WTC11 (cell line): ENCODE measurements around the gene STARD10. TPM values are rescaled to one million over a fixed set of nuclear protein-coding genes. Genes with fewer than 3 reads are reported as not detected.

ENCODE experiments used
- ATAC-seq: fragments of 200-7000 bp; cut with Tn5 transposase; 2 replicates; pipeline ENCODE4 v1.10.0; 2021; ENCODE audit warnings: mild to moderate bottlenecking, moderate library complexity
- CTCF ChIA-PET: fragments of 300-600 bp; sonication (Branson Sonifier 250); formaldehyde crosslinking; loops from one replicate; lab custom pipeline; 2021; ENCODE audit warnings: antibody characterized with exemption; lab: Charles Lee
- POLR2A ChIA-PET: fragments of 350-600 bp; sonication (Branson Sonifier 250); formaldehyde crosslinking; loops from one replicate; lab custom pipeline; 2021; ENCODE audit warnings: antibody characterized with exemption; lab: Charles Lee
- DNase-seq: peaks from one replicate; pipeline ENCODE4 v3.0.0; 2021; ENCODE audit warnings: low spot score
- H3K27ac Mint-ChIP-seq: 2 replicates; pipeline ENCODE4 v1.8.0; 2021; ENCODE audit warnings: mixed read lengths
- H3K27me3 Mint-ChIP-seq: 2 replicates; pipeline ENCODE4 v1.8.0; 2021; ENCODE audit warnings: low read depth, mild to moderate bottlenecking, moderate library complexity, mixed read lengths
- H3K36me3 Mint-ChIP-seq: 2 replicates; pipeline ENCODE4 v1.8.0; 2021; ENCODE audit warnings: mixed read lengths
- H3K4me1 Mint-ChIP-seq: 2 replicates; pipeline ENCODE4 v1.8.0; 2022; ENCODE audit warnings: mixed read lengths
- H3K4me3 Mint-ChIP-seq: 2 replicates; pipeline ENCODE4 v1.8.0; 2021; ENCODE audit warnings: mild to moderate bottlenecking, moderate library complexity, mixed read lengths
- H3K9me3 Mint-ChIP-seq: 2 replicates; pipeline ENCODE4 v1.8.0; 2021; ENCODE audit warnings: mixed read lengths
- EMX1 ChIP-seq: fragments of 250-450 bp; sonication (Bioruptor Pico); IDR thresholded peaks from 2 replicates; pipeline ENCODE4 v1.8.0; 2021; ENCODE audit warnings: mild to moderate bottlenecking
- FOXK1 ChIP-seq: sonication (generic); formaldehyde crosslinking; IDR thresholded peaks from 2 replicates; pipeline ENCODE4 v1.8.0; 2022; ENCODE audit warnings: mild to moderate bottlenecking, moderate library complexity, missing genetic modification reagents
- GABPB1 ChIP-seq: sonication (generic); formaldehyde crosslinking; IDR thresholded peaks from 2 replicates; pipeline ENCODE4 v1.8.1; 2023; ENCODE audit warnings: mild to moderate bottlenecking, missing genetic modification reagents
- JUN ChIP-seq: sonication (generic); formaldehyde crosslinking; IDR thresholded peaks from 2 replicates; pipeline ENCODE4 v1.8.0; 2023; ENCODE audit warnings: mild to moderate bottlenecking, missing genetic modification reagents
- KAT7 ChIP-seq: sonication (generic); formaldehyde crosslinking; IDR thresholded peaks from 2 replicates; pipeline ENCODE4 v1.8.1; 2023; ENCODE audit warnings: missing genetic modification reagents, mild to moderate bottlenecking, borderline replicate concordance
- NFE2L1 ChIP-seq: sonication (generic); formaldehyde crosslinking; IDR thresholded peaks from 2 replicates; pipeline ENCODE4 v1.8.1; 2023; ENCODE audit warnings: missing genetic modification reagents
- NR3C1 ChIP-seq: sonication (generic); formaldehyde crosslinking; conservative IDR thresholded peaks from 2 replicates; pipeline ENCODE4 v1.8.1; 2023; ENCODE audit warnings: low read depth, mild to moderate bottlenecking, missing genetic modification reagents
- OVOL2 ChIP-seq: fragments of 250-450 bp; sonication (Bioruptor Pico); IDR thresholded peaks from 2 replicates; pipeline ENCODE4 v1.9.0; 2021; ENCODE audit warnings: mild to moderate bottlenecking, borderline replicate concordance
- ZNF121 ChIP-seq: sonication (generic); formaldehyde crosslinking; IDR thresholded peaks from 2 replicates; pipeline ENCODE4 v1.8.0; 2023; ENCODE audit warnings: missing genetic modification reagents
- ZNF138 ChIP-seq: sonication (generic); formaldehyde crosslinking; conservative IDR thresholded peaks from 2 replicates; pipeline ENCODE4 v1.8.1; 2022; ENCODE audit warnings: mild to moderate bottlenecking, moderate library complexity, missing genetic modification reagents
- ZNF263 ChIP-seq: sonication (generic); formaldehyde crosslinking; IDR thresholded peaks from 2 replicates; pipeline ENCODE4 v1.8.1; 2022; ENCODE audit warnings: low read depth, mild to moderate bottlenecking, moderate library complexity, missing genetic modification reagents
- total RNA-seq: library from RNA; stranded (reverse); gene quantifications from 3 replicates; pipeline ENCODE4 v1.2.3, GENCODE V29; 2021
- TF ChIP-seq, protein P1 (sequence below): sonication (generic); formaldehyde crosslinking; IDR thresholded peaks from 2 replicates; pipeline ENCODE4 v1.8.1; 2022; ENCODE audit warnings: mild to moderate bottlenecking, missing genetic modification reagents, moderate library complexity, borderline replicate concordance
- TF ChIP-seq, protein P2 (sequence below): fragments of 250-450 bp; sonication (Bioruptor Pico); conservative IDR thresholded peaks from 2 replicates; pipeline ENCODE4 v1.9.0; 2021; ENCODE audit warnings: mild to moderate bottlenecking
- TF ChIP-seq, protein P3 (sequence below): sonication (generic); formaldehyde crosslinking; IDR thresholded peaks from 2 replicates; pipeline ENCODE4 v1.8.1; 2022; ENCODE audit warnings: missing genetic modification reagents, borderline replicate concordance

STARD10 gene
- total RNA-seq, 1 experiment from 2014 or later = 32.0 TPM

DNA sequence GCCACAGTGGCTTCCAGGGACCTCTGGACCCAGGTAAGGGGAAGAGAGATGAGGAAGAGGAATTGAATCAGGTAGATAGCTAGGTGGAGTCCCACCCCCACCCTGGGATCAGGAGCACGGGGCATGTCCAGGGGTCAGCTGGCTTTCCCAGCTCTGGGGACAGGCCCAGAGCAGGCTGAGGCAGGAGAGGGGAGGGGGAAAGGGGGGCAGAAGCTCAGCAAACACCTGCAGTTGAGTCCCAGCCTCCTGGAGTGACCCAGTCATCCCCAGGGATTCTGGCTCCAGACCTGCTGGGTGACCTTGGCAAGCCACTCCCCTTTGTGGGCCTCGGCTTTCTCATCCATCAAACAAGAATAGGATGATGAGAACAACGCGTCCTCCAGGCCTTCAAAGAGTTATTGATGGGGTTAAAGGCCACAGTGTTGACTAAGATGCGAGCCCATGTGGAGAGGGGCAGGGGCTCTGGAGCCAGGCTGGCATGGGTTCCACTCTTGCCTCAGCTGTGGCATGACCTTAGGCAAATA lies 16.0 kb downstream of the STARD10 start:
- no peak overlapping the region for H3K4me3 Mint-ChIP-seq

DNA sequence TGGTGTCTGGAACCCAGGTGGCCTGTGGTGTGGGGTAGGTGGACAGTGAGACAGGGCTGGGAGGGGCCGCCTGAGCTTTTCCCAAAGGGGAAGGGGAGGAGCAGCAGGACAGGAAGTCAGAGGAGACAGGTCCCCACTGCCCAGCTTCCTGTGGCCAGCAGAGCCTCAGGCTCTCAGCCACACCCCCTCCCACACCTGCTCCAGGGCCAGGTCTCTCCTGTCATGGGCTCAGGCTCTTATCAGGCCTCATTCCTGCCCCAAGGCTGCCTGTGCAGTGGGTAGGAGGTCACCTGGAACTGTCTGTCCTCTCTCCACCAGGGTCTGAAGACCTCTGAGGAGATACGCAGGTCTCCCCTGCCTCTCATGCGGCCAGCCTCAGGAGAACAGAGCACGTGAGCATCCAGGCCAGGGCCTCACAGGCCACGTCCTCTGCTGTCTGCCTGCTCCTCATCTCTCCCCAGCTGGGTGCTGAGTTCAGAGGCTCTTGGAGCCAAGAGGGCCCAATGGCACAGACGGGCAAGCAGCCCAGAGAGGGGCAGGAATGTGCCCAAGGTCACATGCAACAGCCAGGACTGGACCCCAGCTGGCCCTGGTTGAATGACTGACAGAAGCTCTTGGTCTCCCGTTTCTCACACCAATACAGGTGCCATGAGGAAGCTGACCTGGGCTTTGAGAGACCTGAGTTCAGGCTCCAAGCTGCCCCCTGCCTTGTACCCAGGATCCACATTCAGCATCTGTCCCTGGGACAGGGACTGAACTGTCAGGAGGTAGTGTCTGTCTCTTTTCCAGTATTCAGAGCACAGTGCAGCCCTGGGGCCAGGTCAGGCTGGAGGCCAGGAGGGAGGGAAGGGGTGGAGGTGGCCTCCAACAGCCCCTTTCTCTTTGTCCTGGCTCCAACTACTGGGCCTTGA lies 16.7 kb downstream of the STARD10 start:
- ChIA-PET POLR2A (no interaction called here), CTCF (interaction anchor here (0.8 to 5.0 kb wide), 5 partner anchors 10 to 52 kb away, joined by 3 to 24 read pairs (median 5); no protein-coding TSS in a partner anchor)
- TF ChIP-seq, protein P1, sequence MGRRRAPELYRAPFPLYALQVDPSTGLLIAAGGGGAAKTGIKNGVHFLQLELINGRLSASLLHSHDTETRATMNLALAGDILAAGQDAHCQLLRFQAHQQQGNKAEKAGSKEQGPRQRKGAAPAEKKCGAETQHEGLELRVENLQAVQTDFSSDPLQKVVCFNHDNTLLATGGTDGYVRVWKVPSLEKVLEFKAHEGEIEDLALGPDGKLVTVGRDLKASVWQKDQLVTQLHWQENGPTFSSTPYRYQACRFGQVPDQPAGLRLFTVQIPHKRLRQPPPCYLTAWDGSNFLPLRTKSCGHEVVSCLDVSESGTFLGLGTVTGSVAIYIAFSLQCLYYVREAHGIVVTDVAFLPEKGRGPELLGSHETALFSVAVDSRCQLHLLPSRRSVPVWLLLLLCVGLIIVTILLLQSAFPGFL (CRISPR knock-in tag) = no peak
- TF ChIP-seq, protein P2, sequence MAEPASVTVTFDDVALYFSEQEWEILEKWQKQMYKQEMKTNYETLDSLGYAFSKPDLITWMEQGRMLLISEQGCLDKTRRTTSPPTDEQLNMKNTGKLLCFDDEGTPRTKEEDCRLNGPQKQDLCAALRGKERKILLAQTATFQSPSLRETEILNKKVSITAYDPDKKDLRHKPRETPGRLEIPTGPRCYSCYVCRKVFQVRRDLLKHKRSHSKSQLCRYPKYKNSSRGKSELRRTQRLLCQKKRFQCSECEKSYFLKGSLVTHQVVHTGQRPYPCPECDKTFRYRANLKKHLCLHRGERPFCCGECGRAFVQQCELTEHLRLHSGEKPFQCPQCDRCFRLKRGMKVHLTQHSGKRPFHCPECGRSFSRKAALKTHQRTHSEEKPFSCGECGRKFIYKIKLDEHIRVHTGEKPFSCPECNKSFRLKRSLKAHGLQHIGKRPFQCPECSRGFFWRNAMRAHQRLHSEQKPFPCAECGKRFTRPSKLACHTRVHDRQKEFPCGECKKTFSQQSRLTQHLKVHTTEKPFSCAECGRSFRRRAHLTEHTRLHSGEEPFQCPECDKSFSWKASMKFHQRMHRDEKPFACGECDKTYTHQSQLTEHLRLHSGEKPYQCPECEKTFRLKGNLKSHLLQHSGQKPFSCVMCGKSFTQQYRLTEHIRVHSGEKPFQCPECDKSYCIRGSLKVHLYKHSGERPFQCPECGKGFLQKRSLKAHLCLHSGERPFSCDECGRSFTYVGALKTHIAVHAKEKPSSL (CRISPR knock-in tag) = no peak
- TF ChIP-seq NFE2L1 (CRISPR knock-in tag) (no peak), JUN (no peak), EMX1 (CRISPR knock-in tag) (no peak), ZNF121 (CRISPR knock-in tag) (no peak), ZNF138 (no peak), FOXK1 (CRISPR knock-in tag) (no peak), NR3C1 (CRISPR knock-in tag) (no peak)
- H3K9me3 Mint-ChIP-seq = no peaks in the 10 kb centered on the region
- no peak overlapping the region for H3K4me3 Mint-ChIP-seq
- peaks cover 3% of the 10 kb centered on the region for H3K27me3 Mint-ChIP-seq
- 0 out of 2 replicates have a peak overlapping the region, but pooled peaks have one; percentile 19 for H3K27ac Mint-ChIP-seq
- DNase-seq = no peak
- no peak; the same call in 1 of the 2 replicates for ATAC-seq
- no peaks in the 10 kb centered on the region for H3K36me3 Mint-ChIP-seq
- H3K4me1 Mint-ChIP-seq = peaks cover 15% of the 10 kb centered on the region

More for the DNA sequence above, 16.0 kb downstream of the STARD10 start:
- no peak for DNase-seq
- ChIA-PET CTCF (interaction anchor here (1.0 to 5.0 kb wide), 4 partner anchors 10 to 52 kb away, joined by 3 to 24 read pairs (median 8); no protein-coding TSS in a partner anchor), POLR2A (no interaction called here)
- TF ChIP-seq GABPB1 (CRISPR knock-in tag) = peak; percentile 57
- TF ChIP-seq, protein P3, sequence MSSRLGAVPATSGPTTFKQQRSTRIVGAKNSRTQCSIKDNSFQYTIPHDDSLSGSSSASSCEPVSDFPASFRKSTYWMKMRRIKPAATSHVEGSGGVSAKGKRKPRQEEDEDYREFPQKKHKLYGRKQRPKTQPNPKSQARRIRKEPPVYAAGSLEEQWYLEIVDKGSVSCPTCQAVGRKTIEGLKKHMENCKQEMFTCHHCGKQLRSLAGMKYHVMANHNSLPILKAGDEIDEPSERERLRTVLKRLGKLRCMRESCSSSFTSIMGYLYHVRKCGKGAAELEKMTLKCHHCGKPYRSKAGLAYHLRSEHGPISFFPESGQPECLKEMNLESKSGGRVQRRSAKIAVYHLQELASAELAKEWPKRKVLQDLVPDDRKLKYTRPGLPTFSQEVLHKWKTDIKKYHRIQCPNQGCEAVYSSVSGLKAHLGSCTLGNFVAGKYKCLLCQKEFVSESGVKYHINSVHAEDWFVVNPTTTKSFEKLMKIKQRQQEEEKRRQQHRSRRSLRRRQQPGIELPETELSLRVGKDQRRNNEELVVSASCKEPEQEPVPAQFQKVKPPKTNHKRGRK (CRISPR knock-in tag) = no peak
- no peaks in the 10 kb centered on the region for H3K36me3 Mint-ChIP-seq
- no peaks in the 10 kb centered on the region for H3K9me3 Mint-ChIP-seq
- no peak overlapping the region for H3K27ac Mint-ChIP-seq
- H3K27me3 Mint-ChIP-seq = peaks cover 7% of the 10 kb centered on the region
- ATAC-seq = no peak
- H3K4me1 Mint-ChIP-seq = peaks cover 22% of the 10 kb centered on the region

DNA sequence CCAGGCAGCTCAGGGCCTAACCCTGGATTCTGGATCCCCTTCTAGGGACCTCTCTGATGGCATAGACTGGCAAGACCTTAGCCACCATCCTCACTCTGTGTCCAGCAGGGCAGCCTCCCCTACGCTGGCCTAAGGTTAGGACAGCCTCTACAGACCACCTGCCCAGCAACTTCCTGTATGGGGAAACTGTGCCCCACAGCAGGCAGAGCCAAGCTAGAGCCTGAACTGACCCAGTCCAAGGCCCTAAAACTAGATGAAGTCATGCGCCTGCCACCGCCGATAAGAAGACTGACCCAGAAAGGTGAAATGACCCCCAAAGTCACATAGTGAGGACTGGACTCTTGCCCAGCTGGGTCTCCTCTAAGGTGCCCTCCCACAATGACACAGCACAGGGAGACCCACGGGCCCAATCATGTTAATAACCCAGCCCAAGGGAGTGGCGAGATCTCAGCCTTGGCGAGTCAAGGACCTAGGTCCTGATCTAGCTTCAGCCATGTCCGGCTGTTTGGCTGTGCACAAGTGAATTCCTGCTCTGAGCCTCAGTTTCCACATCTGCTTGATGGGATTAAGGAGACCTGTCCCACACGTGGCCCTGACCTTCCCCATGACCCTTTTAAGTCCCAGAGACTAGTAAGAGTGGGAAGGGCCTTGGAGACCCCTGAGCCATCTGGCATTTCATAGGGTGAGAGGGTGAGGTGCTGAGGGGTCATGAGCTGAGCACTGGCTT lies 17.6 kb downstream of the STARD10 start:
- Mint-ChIP-seq H3K4me3 (no peak overlapping the region), H3K4me1 (peaks cover 12% of the 10 kb centered on the region; the same call in 1 of the 2 replicates), H3K36me3 (no peaks in the 10 kb centered on the region), H3K27me3 (peaks cover 3% of the 10 kb centered on the region), H3K9me3 (no peaks in the 10 kb centered on the region), H3K27ac (0 out of 2 replicates have a peak overlapping the region, but pooled peaks have one; percentile 19)
- ATAC-seq = no peak
- CTCF ChIA-PET = interaction anchor here (0.8 to 5.0 kb wide), 5 partner anchors 11 to 51 kb away, joined by 3 to 24 read pairs (median 5); no protein-coding TSS in a partner anchor
- no peak for DNase-seq
- TF ChIP-seq OVOL2 (no peak), ZNF263 (CRISPR knock-in tag) (no peak), KAT7 (CRISPR knock-in tag) (no peak), GABPB1 (CRISPR knock-in tag) (no peak)
- POLR2A ChIA-PET = no interaction called here
